HG02973 (cell line): ENCODE results near the gene HIF1A.
A peak's percentile ranks its signal among the peaks of the same experiment; 100 is the strongest.

Experiments
- ATAC-seq: cut with Tn5 transposase; IDR thresholded peaks from one replicate; pipeline ENCODE4 v1.9.1; 2021; ENCODE audit warnings: moderate library complexity; ENCODE audit not compliant: unreplicated experiment

HIF1A gene

GRCh38 chr14:61769893-61770292, 74.6 kb downstream of the HIF1A start:
- no peak for ATAC-seq

DNA sequence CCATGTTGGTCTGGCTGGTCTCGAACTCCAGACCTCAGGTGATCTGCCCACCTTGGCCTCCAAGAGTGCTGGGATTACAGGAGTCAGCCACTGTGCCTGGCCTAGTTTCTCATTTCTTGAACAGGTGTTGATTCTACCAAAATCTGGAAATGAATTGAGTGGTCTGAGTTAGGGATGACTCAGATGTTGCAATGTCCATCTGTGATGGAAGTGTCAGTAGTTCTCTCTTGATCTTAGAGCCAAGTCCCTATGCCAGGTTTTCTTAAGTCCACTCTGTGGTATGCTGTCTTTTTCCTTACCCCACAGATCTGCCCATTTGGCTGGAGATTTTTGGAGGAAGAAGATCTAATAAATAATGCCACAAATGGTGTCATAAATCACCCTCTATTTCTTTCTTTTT, 79.5 kb downstream of the HIF1A start:
- no peak for ATAC-seq

DNA sequence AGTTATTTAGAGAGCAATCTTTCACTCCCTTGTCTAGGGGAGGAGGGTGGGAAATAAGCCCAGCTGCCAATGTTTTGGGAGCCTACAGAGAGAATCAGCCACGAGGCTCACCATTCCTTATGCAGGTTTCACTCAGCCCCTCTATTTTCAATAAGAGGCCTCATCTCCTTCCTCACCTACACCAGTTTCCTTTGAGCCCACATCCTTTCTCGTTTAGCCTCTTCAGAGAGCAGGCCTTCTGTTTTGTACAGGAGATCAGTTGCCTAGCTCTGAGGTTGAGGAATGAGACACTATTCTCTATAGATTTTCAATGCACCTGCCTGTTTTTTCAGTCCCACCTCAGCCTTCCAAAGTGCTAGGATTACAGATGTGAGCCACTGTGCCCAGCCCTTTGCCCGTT, 84.8 kb downstream of the HIF1A start:
- ATAC-seq, result peak; percentile 80

DNA sequence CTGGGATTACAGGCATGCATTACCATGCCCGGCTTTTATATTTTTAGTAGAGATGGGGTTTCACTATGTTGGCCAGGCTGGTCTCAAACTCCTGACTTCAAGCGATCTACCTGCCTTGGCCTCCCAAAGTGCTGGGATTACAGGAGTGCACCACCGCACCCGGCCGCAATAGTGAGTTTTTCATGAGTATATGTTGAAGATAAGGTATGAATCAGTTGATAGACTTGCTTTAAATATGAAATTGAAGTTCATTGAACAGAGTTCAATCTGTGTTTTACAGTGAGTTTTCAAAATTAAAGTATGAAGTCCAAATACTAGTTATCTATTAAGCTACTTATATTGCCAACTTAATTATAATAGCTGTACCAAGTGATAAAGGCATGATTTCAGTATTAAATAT, 102.0 kb downstream of the HIF1A start:
- no peak for ATAC-seq
